A549 treated with AZD2906 at 1 μM for 4 hours (cell line): ENCODE data around the gene NOL4L. TPM values are rescaled to one million over a fixed set of nuclear protein-coding genes. Genes with fewer than 3 reads are reported as not detected.

ENCODE experiments used
- total RNA-seq: library from RNA; stranded (reverse); fragments of 200-300 nt; extraction: Qiagen RNA extraction; gene quantifications from 5 replicates; pipeline ENCODE4 v1.2.3, GENCODE V29; 2022

NOL4L gene
- total RNA-seq: 8.4 to 14.0 TPM (median 12.4 TPM) in 5 replicates

GRCh38 chr20:32585011-32585585 is at the start of gene NOL4L:
Gene NOL4L (minus strand): TSS chr20:32585333. CDS start chr20:32584890, 443 bp downstream.

Other genes starting within 250 kb of the NOL4L start
- 29.1 to 32.6 TPM (median 30.3 TPM) in 5 replicates for gene ASXL1, start 227.0 kb downstream of the NOL4L start, total RNA-seq
- not detected in 5 replicates for gene C20orf203, start 88.6 kb upstream of the NOL4L start, total RNA-seq
- gene COMMD7, start 158.1 kb upstream of the NOL4L start, total RNA-seq: 53.4 to 60.6 TPM (median 57.8 TPM) in 5 replicates
- gene DNMT3B, start 177.1 kb upstream of the NOL4L start, total RNA-seq: 3.1 to 4.3 TPM (median 3.9 TPM) in 5 replicates
- 132 to 159 TPM (median 137 TPM) in 5 replicates for gene MAPRE1, start 234.6 kb upstream of the NOL4L start, total RNA-seq